H9 (cell line): ENCODE measurements around the gene PDCD4. TPM values are rescaled to one million over a fixed set of nuclear protein-coding genes. Genes with fewer than 3 reads are reported as not detected.

Experiments used
- DNase-seq: peaks from one replicate; pipeline ENCODE4 v3.0.0-alpha.2; 2017
- H2AFZ ChIP-seq: one replicate; pipeline ENCODE4 v1.6.1; 2013; ENCODE audit warnings: mild to moderate bottlenecking, low read length, control low read depth, moderate library complexity
- H2AK5ac ChIP-seq: 2 replicates; pipeline ENCODE4 v1.6.1; 2013; ENCODE audit warnings: low read length, control low read depth, mixed read lengths; ENCODE audit not compliant: insufficient read length
- H2BK120ac ChIP-seq: one replicate; pipeline ENCODE4 v1.6.1; 2013; ENCODE audit warnings: low read depth, mild to moderate bottlenecking, low read length, control low read depth, inconsistent platforms; ENCODE audit not compliant: poor library complexity, severe bottlenecking
- H2BK12ac ChIP-seq: 2 replicates; pipeline ENCODE4 v1.6.1; 2013; ENCODE audit warnings: low read length, control low read depth, mixed read lengths, low read depth; ENCODE audit not compliant: insufficient read length
- H2BK15ac ChIP-seq: 2 replicates; pipeline ENCODE4 v1.6.1; 2013; ENCODE audit warnings: low read depth, low read length, control low read depth
- H2BK20ac ChIP-seq: one replicate; pipeline ENCODE4 v1.6.1; 2013; ENCODE audit warnings: low read depth, mild to moderate bottlenecking, low read length, control low read depth, inconsistent platforms; ENCODE audit not compliant: poor library complexity, severe bottlenecking
- H2BK5ac ChIP-seq: 2 replicates; pipeline ENCODE4 v1.6.1; 2013; ENCODE audit warnings: low read length, control low read depth, mixed read lengths; ENCODE audit not compliant: insufficient read length
- H3K14ac ChIP-seq: 2 replicates; pipeline ENCODE4 v1.6.1; 2013; ENCODE audit warnings: low read length, control low read depth; ENCODE audit not compliant: insufficient read depth
- H3K18ac ChIP-seq: 2 replicates; pipeline ENCODE4 v1.6.1; 2013; ENCODE audit warnings: low read depth, mild to moderate bottlenecking, mixed read lengths, low read length, control low read depth; ENCODE audit not compliant: insufficient read length
- H3K23ac ChIP-seq: 2 replicates; pipeline ENCODE4 v1.6.1; 2013; ENCODE audit warnings: low read length, control low read depth, mixed read lengths, low read depth; ENCODE audit not compliant: insufficient read length
- H3K23me2 ChIP-seq: 2 replicates; pipeline ENCODE4 v1.6.1; 2013; ENCODE audit warnings: low read depth, mild to moderate bottlenecking, mixed read lengths, low read length, control low read depth; ENCODE audit not compliant: insufficient read length, poor library complexity, severe bottlenecking
- H3K27ac ChIP-seq: 2 replicates; pipeline ENCODE4 v1.5.1; 2013; ENCODE audit warnings: low read length, control low read depth, mixed read lengths, low read depth; ENCODE audit not compliant: insufficient read length
- H3K27me3 ChIP-seq: 2 replicates; pipeline ENCODE4 v1.6.1; 2013; ENCODE audit warnings: low read length, control low read depth, inconsistent platforms; ENCODE audit not compliant: insufficient read depth
- H3K4ac ChIP-seq: 2 replicates; pipeline ENCODE4 v1.6.1; 2013; ENCODE audit warnings: low read depth, mild to moderate bottlenecking, control low read depth, inconsistent platforms, low read length, moderate library complexity
- H3K4me1 ChIP-seq: 2 replicates; pipeline ENCODE4 v1.6.1; 2013; ENCODE audit warnings: low read length, control low read depth, inconsistent platforms; ENCODE audit not compliant: insufficient read depth
- H3K4me2 ChIP-seq: 2 replicates; pipeline ENCODE4 v1.6.1; 2013; ENCODE audit warnings: low read length, control low read depth, mixed read lengths; ENCODE audit not compliant: insufficient read length, insufficient read depth
- H3K56ac ChIP-seq: 2 replicates; pipeline ENCODE4 v1.6.1; 2013; ENCODE audit warnings: low read depth, mild to moderate bottlenecking, mixed read lengths, low read length, control low read depth; ENCODE audit not compliant: insufficient read length
- H3K79me1 ChIP-seq: 2 replicates; pipeline ENCODE4 v1.6.1; 2013; ENCODE audit warnings: low read depth, mild to moderate bottlenecking, moderate library complexity, low read length, control low read depth, inconsistent platforms; ENCODE audit not compliant: insufficient read depth, poor library complexity, severe bottlenecking
- H3K79me2 ChIP-seq: 2 replicates; pipeline ENCODE4 v1.6.1; 2013; ENCODE audit warnings: low read length, control low read depth, inconsistent platforms; ENCODE audit not compliant: insufficient read depth
- H3K9ac ChIP-seq: 2 replicates; pipeline ENCODE4 v1.6.1; 2013; ENCODE audit warnings: low read length, control low read depth, mixed read lengths; ENCODE audit not compliant: insufficient read length; ENCODE audit errors: extremely low read depth
- H3K9me3 ChIP-seq: one replicate; pipeline ENCODE4 v1.6.1; 2013; ENCODE audit warnings: low read depth, low read length, inconsistent platforms; ENCODE audit not compliant: control insufficient read depth
- H3T11ph ChIP-seq: one replicate; pipeline ENCODE4 v1.6.1; 2013; ENCODE audit warnings: mild to moderate bottlenecking, low read length, control low read depth, inconsistent platforms
- H4K20me1 ChIP-seq: one replicate; pipeline ENCODE4 v1.6.1; 2013; ENCODE audit not compliant: control insufficient read depth, insufficient read length, insufficient read depth
- H4K5ac ChIP-seq: 2 replicates; pipeline ENCODE4 v1.6.1; 2013; ENCODE audit warnings: low read depth, mild to moderate bottlenecking, mixed read lengths, low read length, control low read depth; ENCODE audit not compliant: insufficient read length
- H4K8ac ChIP-seq: replicated peaks from 2 replicates; pipeline ENCODE4 v1.6.1; 2013; ENCODE audit warnings: low read length, control low read depth, mixed read lengths, low read depth; ENCODE audit not compliant: insufficient read length
- H4K91ac ChIP-seq: 2 replicates; pipeline ENCODE4 v1.6.1; 2013; ENCODE audit warnings: low read depth, mild to moderate bottlenecking, moderate library complexity, mixed read lengths, low read length, control low read depth; ENCODE audit not compliant: insufficient read length
- H3K27ac Mint-ChIP-seq, 3 experiments: 2 replicates in 2 of 3; 3 replicates in 1 of 3; pipeline ENCODE4 v1.8.0; 2020 to 2021; ENCODE audit warnings: mixed read lengths in 3 of 3, mild to moderate bottlenecking in 1 of 3, moderate library complexity in 1 of 3
- H3K27me3 Mint-ChIP-seq: 2 replicates; pipeline ENCODE4 v1.8.0; 2021; ENCODE audit warnings: low read depth, mild to moderate bottlenecking, moderate library complexity, mixed read lengths
- H3K36me3 Mint-ChIP-seq, 3 experiments: 2 replicates in 2 of 3; 3 replicates in 1 of 3; pipeline ENCODE4 v1.8.0; 2020 to 2021; ENCODE audit warnings: low read depth in 3 of 3, mixed read lengths in 3 of 3; ENCODE audit not compliant: insufficient read depth in 1 of 3
- H3K4me1 Mint-ChIP-seq, 2 experiments: 2 replicates each; pipeline ENCODE4 v1.8.0; 2020; ENCODE audit warnings: mixed read lengths in 2 of 2
- H3K4me3 Mint-ChIP-seq, 2 experiments: 2 replicates in 1 of 2; 3 replicates in 1 of 2; pipeline ENCODE4 v1.8.0; 2020 to 2021; ENCODE audit warnings: mild to moderate bottlenecking in 2 of 2, mixed read lengths in 2 of 2, moderate library complexity in 1 of 2
- H3K9me3 Mint-ChIP-seq, 2 experiments: 2 replicates in 1 of 2; 3 replicates in 1 of 2; pipeline ENCODE4 v1.8.0; 2020; ENCODE audit warnings: mild to moderate bottlenecking in 2 of 2, mixed read lengths in 2 of 2, moderate library complexity in 1 of 2
- WGBS: extraction: QIAGEN DNeasy Blood & Tissue Kit; methylation state at CpG from one replicate; pipeline ENCODE4 v1.1.7; 2013; ENCODE audit warnings: missing lambda C conversion rate, low lambda C conversion rate, mixed read lengths; ENCODE audit not compliant: insufficient read length; ENCODE audit errors: extremely low coverage; 5-methylcytosine and 5-hydroxymethylcytosine counted together
- long read RNA-seq: library from polyadenylated mRNA; unstranded; transcript quantifications from one replicate; pipeline ENCODE4 v2.0.0, GENCODE V29; 2020
- total RNA-seq: library from RNA; stranded (reverse); gene quantifications from 2 replicates; pipeline ENCODE4 v1.2.1, GENCODE V29; 2021
- TF ChIP-seq, protein P1 (sequence below): fragments of 200-600 bp; sonication (generic); conservative IDR thresholded peaks from 3 replicates; pipeline ENCODE4 v1.8.0; 2021; ENCODE audit warnings: antibody characterized with exemption, mild to moderate bottlenecking

Gene PDCD4
- 22.6 and 29.3 TPM in 2 replicates for total RNA-seq
- long read RNA-seq, transcript PDCD4-201 (12 exons, 3,602 nt), result major isoform, 101 of 130 reads
- long read RNA-seq, partial matches to known transcripts, result 4 of 130 reads
- long read RNA-seq, other reads (novel, unspliced or antisense), result 23 of 130 reads

DNA sequence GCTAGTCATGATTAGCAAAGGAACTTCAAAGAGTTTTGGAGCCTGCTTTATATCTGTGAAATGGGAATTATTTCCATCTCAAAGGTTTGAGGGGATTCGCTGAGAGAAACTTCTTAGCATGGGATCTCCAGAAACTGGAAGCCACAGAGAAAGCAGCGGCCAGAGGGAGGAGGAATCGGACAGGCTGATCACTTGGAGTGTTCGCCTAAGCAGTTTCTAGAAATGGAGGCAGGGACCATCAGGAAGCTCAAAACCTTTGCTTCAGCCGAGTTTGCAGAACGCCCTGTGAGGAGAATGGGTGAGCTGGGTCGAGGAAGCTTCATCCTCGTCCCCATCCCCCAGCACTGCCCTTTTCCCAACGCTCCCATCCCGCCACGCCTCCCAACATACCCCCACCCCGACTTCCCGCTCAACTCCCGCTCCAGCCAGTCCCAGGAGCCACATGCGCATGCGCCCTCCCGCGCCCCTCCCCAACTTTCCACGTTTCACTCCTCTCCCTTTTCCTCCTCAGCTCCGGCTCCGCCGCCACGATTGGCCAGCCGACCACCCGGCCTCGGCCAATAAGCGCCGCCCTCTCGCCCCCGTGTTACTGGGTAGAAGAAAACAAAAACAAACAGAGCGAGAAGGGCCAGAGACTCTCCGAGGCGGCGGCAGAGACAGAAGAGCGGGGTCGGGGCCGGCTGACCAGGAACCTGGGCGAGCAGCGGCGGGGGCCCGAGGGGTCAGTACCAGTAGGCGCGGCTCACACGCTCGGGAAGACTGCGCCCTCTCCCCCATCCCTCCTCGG lies at the start of gene PDCD4:
Gene PDCD4, plus strand, starts transcription at position 631 of the 787 bp plus-strand sequence. CDS start 4,100 bp downstream, outside the sequence.
- no peak within 1 kb of the TSS for H4K8ac ChIP-seq
- no peaks in the 10 kb centered on the region for H3K27me3 ChIP-seq
- no peak within 1 kb of the TSS for H3K27ac ChIP-seq
- H3K23ac ChIP-seq, result no peak within 1 kb of the TSS
- H3K18ac ChIP-seq, result peak within 1 kb of the TSS; percentile 88
- peak within 1 kb of the TSS; percentile 88 for H3K14ac ChIP-seq
- H3K56ac ChIP-seq, result no peak within 1 kb of the TSS
- TF ChIP-seq, protein P1, sequence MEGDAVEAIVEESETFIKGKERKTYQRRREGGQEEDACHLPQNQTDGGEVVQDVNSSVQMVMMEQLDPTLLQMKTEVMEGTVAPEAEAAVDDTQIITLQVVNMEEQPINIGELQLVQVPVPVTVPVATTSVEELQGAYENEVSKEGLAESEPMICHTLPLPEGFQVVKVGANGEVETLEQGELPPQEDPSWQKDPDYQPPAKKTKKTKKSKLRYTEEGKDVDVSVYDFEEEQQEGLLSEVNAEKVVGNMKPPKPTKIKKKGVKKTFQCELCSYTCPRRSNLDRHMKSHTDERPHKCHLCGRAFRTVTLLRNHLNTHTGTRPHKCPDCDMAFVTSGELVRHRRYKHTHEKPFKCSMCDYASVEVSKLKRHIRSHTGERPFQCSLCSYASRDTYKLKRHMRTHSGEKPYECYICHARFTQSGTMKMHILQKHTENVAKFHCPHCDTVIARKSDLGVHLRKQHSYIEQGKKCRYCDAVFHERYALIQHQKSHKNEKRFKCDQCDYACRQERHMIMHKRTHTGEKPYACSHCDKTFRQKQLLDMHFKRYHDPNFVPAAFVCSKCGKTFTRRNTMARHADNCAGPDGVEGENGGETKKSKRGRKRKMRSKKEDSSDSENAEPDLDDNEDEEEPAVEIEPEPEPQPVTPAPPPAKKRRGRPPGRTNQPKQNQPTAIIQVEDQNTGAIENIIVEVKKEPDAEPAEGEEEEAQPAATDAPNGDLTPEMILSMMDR, result no peak
- no peak within 1 kb of the TSS; the same call in 1 of the 2 replicates for H3K4ac ChIP-seq
- peak within 1 kb of the TSS; percentile 68 for H3K9ac ChIP-seq
- no peaks in the 10 kb centered on the region; a peak in 1 of 5 replicates for H3K9me3 Mint-ChIP-seq
- H3K4me1 ChIP-seq, result no peaks in the 10 kb centered on the region; the same call in 1 of the 2 replicates
- DNase-seq, result peak; percentile 100
- no peak within 1 kb of the TSS for H2AK5ac ChIP-seq
- peaks cover 11% of the 10 kb centered on the region for H3K23me2 ChIP-seq
- no peaks in the 10 kb centered on the region for H3K79me1 ChIP-seq
- H2BK15ac ChIP-seq, result no peak within 1 kb of the TSS
- peak within 1 kb of the TSS; percentile 83 to 96 (median 96) for H3K27ac Mint-ChIP-seq
- peak within 1 kb of the TSS; percentile 78 to 87 for H3K4me3 Mint-ChIP-seq
- H3K4me1 Mint-ChIP-seq, result peaks cover 24 to 25% of the 10 kb centered on the region in 2 experiments
- peak within 1 kb of the TSS; percentile 69 for H4K5ac ChIP-seq
- no peak within 1 kb of the TSS for H2BK20ac ChIP-seq
- no peak within 1 kb of the TSS for H2BK5ac ChIP-seq
- H4K20me1 ChIP-seq, result no peaks in the 10 kb centered on the region
- H3K4me2 ChIP-seq, result peak within 1 kb of the TSS; percentile 94
- H2BK12ac ChIP-seq, result peak within 1 kb of the TSS; percentile 0
- peaks cover 0 to 4% (median 0%) of the 10 kb centered on the region in 3 experiments; a peak in 1 of 7 replicates for H3K36me3 Mint-ChIP-seq
- peak within 1 kb of the TSS; percentile 87 for H2BK120ac ChIP-seq
- no CpG with 5 or more reads among the region's 47 CpGs for WGBS
- peak within 1 kb of the TSS; percentile 75 for H2AFZ ChIP-seq
- H3K27me3 Mint-ChIP-seq, result no peaks in the 10 kb centered on the region
- no peak within 1 kb of the TSS for H4K91ac ChIP-seq
- no peaks in the 10 kb centered on the region for H3K79me2 ChIP-seq
- H3T11ph ChIP-seq, result peak within 1 kb of the TSS; percentile 73
- no peaks in the 10 kb centered on the region for H3K9me3 ChIP-seq
